ENCODE measurements around the gene EME2. TPM values are rescaled to one million over a fixed set of nuclear protein-coding genes. Genes with fewer than 3 reads are reported as not detected.

Gene EME2
- total RNA-seq, 1 experiment from 2014 or later: 36.3 TPM

GRCh38 chr16:1823821-1824220, 51.2 kb downstream of the EME2 start:
- no peak overlapping the region for H3K4me3 ChIP-seq (replicated peaks in 1 of 2; ENCODE audit: low read depth in 1 of 2, low read length in 2 of 2)
- H3K9ac ChIP-seq (ENCODE audit: low read length): no peak overlapping the region
- no peaks in the 10 kb centered on the region for H3K9me3 ChIP-seq (ENCODE audit: control insufficient read depth in 1 of 2, insufficient read depth in 1 of 2, low read depth in 1 of 2, low read length in 2 of 2)
- peaks cover 5% of the 10 kb centered on the region; the same call in 1 of the 2 replicates for H4K20me1 ChIP-seq (ENCODE audit: insufficient read depth)
- TF ChIP-seq CTCF (IDR thresholded peaks at IDR 0.05 in 2 of 3, conservative IDR thresholded peaks at IDR 0.05 in 1 of 3; ENCODE audit: borderline replicate concordance in 1 of 3, insufficient read depth in 1 of 3, low read depth in 2 of 3, low read length in 2 of 3) (peak; percentile 32 to 48 (median 36); a peak in 5 of 6 replicates), SRF (IDR thresholded peaks at IDR 0.05; ENCODE audit: low read depth) (no peak), RAD21 (IDR thresholded peaks at IDR 0.05; ENCODE audit: low read depth) (peak; percentile 56; the same call in 1 of the 2 replicates)
- RAD21 ChIA-PET (ENCODE audit: low non-redundant PET in 1 of 2, low total read pairs in 2 of 2, uncharacterized antibody in 2 of 2, unreplicated experiment in 2 of 2): no interaction called here
- no peaks in the 10 kb centered on the region for H3K27me3 ChIP-seq (ENCODE audit: insufficient read depth, low read length)
- CTCF ChIA-PET: interaction anchor here (0.9 kb wide), 1 partner anchor 41 kb away, joined by 3 read pairs; the partner anchor contains the start of genes NUBP2 and SPSB3
- intact Hi-C loops (cut with micrococcal nuclease): no loop called here
- no peaks in the 10 kb centered on the region for H3K9me2 ChIP-seq (ENCODE audit: insufficient read depth)
- DNase-seq (ENCODE audit: low read depth, low spot score) (no peak), ATAC-seq (no peak)
- peaks cover 13 to 16% of the 10 kb centered on the region in 2 experiments for H3K4me1 ChIP-seq (ENCODE audit: control insufficient read depth in 1 of 2, insufficient read depth in 2 of 2, low read length in 2 of 2)
- no peaks in the 10 kb centered on the region for H3K36me3 ChIP-seq (ENCODE audit: control insufficient read depth in 1 of 2, insufficient read depth in 2 of 2, low read length in 2 of 2)
- H3K4me2 ChIP-seq (ENCODE audit: low read length): no peak overlapping the region
- peaks cover 17% of the 10 kb centered on the region for H3K79me2 ChIP-seq (ENCODE audit: insufficient read depth, low read length)
- BruUV-seq (replicated peaks): no TSS peak
- POLR2A ChIA-PET: no interaction called here
- H3K27ac ChIP-seq (ENCODE audit: low read depth, low read length): no peak overlapping the region
- no peak overlapping the region for H2AFZ ChIP-seq (ENCODE audit: low read depth, low read length, poor library complexity, severe bottlenecking)

GRCh38 chr16:1825381-1825863, 52.8 kb downstream of the EME2 start:
- intact Hi-C loops (cut with micrococcal nuclease): no loop called here
- BruUV-seq (replicated peaks): TSS peak; percentile 77
- RAD21 ChIA-PET (ENCODE audit: low non-redundant PET in 1 of 2, low total read pairs in 2 of 2, uncharacterized antibody in 2 of 2, unreplicated experiment in 2 of 2): no interaction called here

More at GRCh38 chr16:1825381-1825863, 52.8 kb downstream of the EME2 start:
- no peak for TF ChIP-seq EZH2phosphoT487 (IDR thresholded peaks at IDR 0.05; ENCODE audit: borderline replicate concordance)
- TF ChIP-seq ZBTB33 (IDR thresholded peaks at IDR 0.05; ENCODE audit: extremely low read depth, insufficient replicate concordance, low read length): no peak
- TF ChIP-seq CEBPB (IDR thresholded peaks at IDR 0.05; ENCODE audit: low read depth): no peak
- DNase-seq (ENCODE audit: low read depth, low spot score) (no peak), ATAC-seq (no peak)
- H3K9me2 ChIP-seq (ENCODE audit: insufficient read depth): no peaks in the 10 kb centered on the region
- H3K79me2 ChIP-seq (ENCODE audit: insufficient read depth, low read length): peaks cover 30% of the 10 kb centered on the region
- H3K9ac ChIP-seq (ENCODE audit: low read length): peak overlapping the region; percentile 62
- 0 out of 4 replicates have a peak, but pooled peaks cover 0 to 3% of the 10 kb centered on the region in 2 experiments for H3K36me3 ChIP-seq (ENCODE audit: control insufficient read depth in 1 of 2, insufficient read depth in 2 of 2, low read length in 2 of 2)
- no peaks in the 10 kb centered on the region for H3K27me3 ChIP-seq (ENCODE audit: insufficient read depth, low read length)
- H3K4me3 ChIP-seq (replicated peaks in 1 of 2; ENCODE audit: low read depth in 1 of 2, low read length in 2 of 2): peak overlapping the region; percentile 90 to 98
- H4K20me1 ChIP-seq (ENCODE audit: insufficient read depth): peaks cover 5% of the 10 kb centered on the region; the same call in 1 of the 2 replicates
- no peak overlapping the region for H2AFZ ChIP-seq (ENCODE audit: low read depth, low read length, poor library complexity, severe bottlenecking)
- ChIA-PET POLR2A (no interaction called here), CTCF (interaction anchor here (1.2 to 1.7 kb wide), 2 partner anchors 12 kb away, joined by 3 to 4 read pairs; no protein-coding TSS in a partner anchor)
- peaks cover 14 to 17% of the 10 kb centered on the region in 2 experiments for H3K4me1 ChIP-seq (ENCODE audit: control insufficient read depth in 1 of 2, insufficient read depth in 2 of 2, low read length in 2 of 2)
- peak overlapping the region; percentile 80 for H3K27ac ChIP-seq (ENCODE audit: low read depth, low read length)
- peak overlapping the region; percentile 73 for H3K4me2 ChIP-seq (ENCODE audit: low read length)
- no peaks in the 10 kb centered on the region for H3K9me3 ChIP-seq (ENCODE audit: control insufficient read depth in 1 of 2, insufficient read depth in 1 of 2, low read depth in 1 of 2, low read length in 2 of 2)
